ENCODE results near the gene HSPB7. TPM values are rescaled to one million over a fixed set of nuclear protein-coding genes. Genes with fewer than 3 reads are reported as not detected.

Gene HSPB7
- total and polyA plus RNA-seq, 12 donors: 4,333 to 6,425 (median 4,947) TPM

- H3K9me3 ChIP-seq: no peaks in the 10 kb centered on the region
- H3K27ac ChIP-seq: peak overlapping the region; percentile 86 to 99 (median 96)
- intact Hi-C loops (cut with DNase I): no loop called here
- H3K27me3 ChIP-seq: no peaks in the 10 kb centered on the region
- DNase-seq (peak; percentile 77 to 81), ATAC-seq (peak; percentile 22 to 60 (median 42))
- no peak for TF ChIP-seq CTCF (IDR thresholded peaks at IDR 0.05)
- peak overlapping the region in 8 of 10 donors; percentile 12 to 73 (median 43) for H3K4me3 ChIP-seq
- peaks cover 0 to 17% (median 0%) of the 10 kb centered on the region in 9 donors for H3K36me3 ChIP-seq
- peaks cover 10 to 51% (median 34%) of the 10 kb centered on the region in 9 donors for H3K4me1 ChIP-seq
- 12 to 15% methylated on average over 25 to 27 of the region's 28 CpGs for WGBS, 2 donors
Observed at GRCh38 chr1:16013220-16013907, 4.5 kb downstream of the HSPB7 start.

- ATAC-seq (peak; percentile 17 to 65 (median 40)), DNase-seq (peak; percentile 80 to 81)
- Histone ChIP-seq H3K4me3 (peak overlapping the region in 8 of 10 donors; percentile 12 to 73 (median 43)), H3K9me3 (no peaks in the 10 kb centered on the region), H3K27me3 (no peaks in the 10 kb centered on the region), H3K4me1 (peaks cover 6 to 45% (median 28%) of the 10 kb centered on the region in 9 donors), H3K27ac (peak overlapping the region; percentile 86 to 99 (median 96)), H3K36me3 (peaks cover 0 to 17% (median 0%) of the 10 kb centered on the region in 9 donors)
- WGBS, 2 donors: 3% methylated on average over 36 of the region's 36 CpGs
- intact Hi-C loops (cut with DNase I): no loop called here
- TF ChIP-seq CTCF (IDR thresholded peaks at IDR 0.05): peak in 3 of 9 donors; percentile 0 to 19 (median 4)
Observed at GRCh38 chr1:16012590-16013219, 5.1 kb downstream of the HSPB7 start.

GRCh38 chr1:16011936-16012589, 5.8 kb downstream of the HSPB7 start:
- intact Hi-C loops (cut with DNase I): loop anchor here in 1 of 10 donors (2.0 kb wide), 1 partner anchor 21 kb away; no protein-coding TSS in a partner anchor
- Histone ChIP-seq H3K9me3 (no peaks in the 10 kb centered on the region), H3K4me3 (peak overlapping the region in 2 of 10 donors; percentile 33 to 53), H3K27ac (peak overlapping the region in 8 of 10 donors; percentile 32 to 99 (median 95)), H3K27me3 (no peaks in the 10 kb centered on the region), H3K4me1 (peaks cover 3 to 38% (median 24%) of the 10 kb centered on the region in 9 donors), H3K36me3 (peaks cover 0 to 14% (median 0%) of the 10 kb centered on the region in 9 donors)
- ATAC-seq (no peak), DNase-seq (no peak)
- WGBS, 2 donors: 93 to 94% methylated on average over 11 of the region's 11 CpGs
- TF ChIP-seq CTCF (IDR thresholded peaks at IDR 0.05): peak in 1 of 9 donors; percentile 9

GRCh38 chr1:16010837-16011236, 7.0 kb downstream of the HSPB7 start:
- DNase-seq: no peak
- no peak for TF ChIP-seq CTCF (IDR thresholded peaks at IDR 0.05)
- no peak overlapping the region for H3K27ac ChIP-seq
- no peak for ATAC-seq
- no peaks in the 10 kb centered on the region for H3K27me3 ChIP-seq
- no peak overlapping the region for H3K4me3 ChIP-seq
- 92 to 98% methylated on average over 3 of the region's 3 CpGs for WGBS, 2 donors
- peaks cover 3 to 36% (median 24%) of the 10 kb centered on the region in 9 donors for H3K4me1 ChIP-seq
- no peaks in the 10 kb centered on the region for H3K9me3 ChIP-seq
- peaks cover 0 to 4% (median 0%) of the 10 kb centered on the region in 9 donors for H3K36me3 ChIP-seq
- intact Hi-C loops (cut with DNase I): loop anchor here in 1 of 10 donors (2.0 kb wide), 1 partner anchor 22 kb away; no protein-coding TSS in a partner anchor
